Stomach smooth muscle (tissue), 2 donors: ENCODE data around the gene NIPA2.
A peak's percentile ranks its signal among the peaks of the same experiment; 100 is the strongest.
"Not testable (repeated sequence)": the region's sequence is repeated elsewhere in the genome, so short reads cannot be mapped to it uniquely, and the experiment has no call there.

Experiments
- H3K27ac ChIP-seq: one replicate; pipeline ENCODE4 v1.7.0; 2013; ENCODE audit warnings: mild to moderate bottlenecking, low read length, inconsistent platforms
- H3K27me3 ChIP-seq, 2 donors: one replicate each; pipeline ENCODE4 v1.7.0; 2013; ENCODE audit warnings: low read length in 2 of 2; ENCODE audit not compliant: insufficient read depth in 2 of 2, control insufficient read depth in 1 of 2
- H3K36me3 ChIP-seq, 2 donors: one replicate each; pipeline ENCODE4 v1.7.0; 2013; ENCODE audit warnings: low read length in 2 of 2; ENCODE audit not compliant: control insufficient read depth in 2 of 2, insufficient read depth in 2 of 2
- H3K4me1 ChIP-seq: one replicate; pipeline ENCODE4 v1.7.0; 2013; ENCODE audit warnings: low read length; ENCODE audit not compliant: control insufficient read depth, insufficient read depth
- H3K4me3 ChIP-seq, 2 donors: one replicate each; pipeline ENCODE4 v1.7.0; 2013; ENCODE audit warnings: low read length in 2 of 2
- H3K9ac ChIP-seq, 2 donors: one replicate each; pipeline ENCODE4 v1.7.0; 2013; ENCODE audit warnings: low read length in 2 of 2, mild to moderate bottlenecking in 1 of 2
- H3K9me3 ChIP-seq, 2 donors: one replicate each; pipeline ENCODE4 v1.7.0; 2013; ENCODE audit warnings: low read length in 2 of 2; ENCODE audit not compliant: control insufficient read depth in 2 of 2
- donor health status: healthy.
- donor health status: Pancreatic carcinoma.

The NIPA2 gene

DNA sequence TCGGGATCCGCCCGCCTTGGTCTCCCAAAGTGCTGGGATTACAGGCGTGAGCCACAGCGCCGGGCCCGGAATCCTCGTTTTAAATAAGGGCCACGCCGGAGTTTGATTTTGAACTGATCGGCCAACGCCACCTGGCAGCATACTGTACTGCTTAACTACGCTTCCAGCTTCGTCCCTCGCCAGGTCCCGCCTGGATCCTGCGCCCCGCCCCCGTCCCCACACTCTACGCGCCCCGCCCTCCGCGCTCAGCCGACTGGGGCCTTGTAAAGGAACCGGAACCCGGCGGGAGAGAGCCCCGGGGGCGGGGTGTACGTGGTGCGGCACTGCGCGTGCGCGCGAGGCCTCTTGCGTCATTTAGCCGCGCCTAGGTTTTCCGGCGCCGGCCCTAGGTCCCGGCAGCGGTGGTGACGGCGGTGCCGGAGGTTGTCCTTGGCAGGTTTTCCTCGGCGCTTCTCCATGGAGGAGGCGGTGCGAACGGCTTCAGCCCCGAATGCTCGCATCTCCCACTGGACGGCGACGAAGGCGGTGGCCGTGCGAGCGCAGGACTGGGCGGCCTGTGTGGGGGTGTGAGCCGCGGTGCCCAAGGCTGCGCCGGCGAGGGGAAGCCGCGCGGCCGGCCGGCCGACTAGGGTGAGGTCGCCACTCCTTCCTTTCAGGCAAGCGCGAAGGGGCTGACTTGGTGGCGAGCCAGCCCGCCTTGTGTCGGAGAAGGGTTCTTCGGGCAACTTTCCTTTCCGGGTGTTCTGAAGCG lies at the start of gene NIPA2:
NIPA2 (plus strand) TSS at position 375 of the 751 bp plus-strand sequence. CDS start 13,066 bp downstream, outside the sequence.
- Histone ChIP-seq H3K4me1 (peaks cover 6% of the 10 kb centered on the region), H3K9me3 (no peaks in the 10 kb centered on the region), H3K36me3 (peaks cover 0 to 3% of the 10 kb centered on the region in 2 donors), H3K27ac (peak within 1 kb of the TSS; percentile 95), H3K9ac (peak within 1 kb of the TSS; percentile 86 to 99), H3K27me3 (no peaks in the 10 kb centered on the region), H3K4me3 (peak within 1 kb of the TSS; percentile 93 to 97)

GRCh38 chr15:22794063-22794462 lies 44.4 kb upstream of the NIPA2 start:
- Histone ChIP-seq H3K4me1 (no peaks in the 10 kb centered on the region), H3K27me3 (no peaks in the 10 kb centered on the region), H3K27ac (no peak overlapping the region), H3K4me3 (no peak overlapping the region), H3K36me3 (peaks cover 0 to 2% of the 10 kb centered on the region in 2 donors), H3K9ac (no peak overlapping the region), H3K9me3 (no peaks in the 10 kb centered on the region)

GRCh38 chr15:22794621-22795167 lies 43.8 kb upstream of the NIPA2 start:
- Histone ChIP-seq H3K27me3 (no peaks in the 10 kb centered on the region), H3K4me3 (no peak overlapping the region), H3K9me3 (no peaks in the 10 kb centered on the region), H3K9ac (no peak overlapping the region), H3K36me3 (peaks cover 0 to 2% of the 10 kb centered on the region in 2 donors), H3K4me1 (no peaks in the 10 kb centered on the region), H3K27ac (no peak overlapping the region)

GRCh38 chr15:22795206-22796063 lies 43.0 kb upstream of the NIPA2 start:
- Histone ChIP-seq H3K9me3 (no peaks in the 10 kb centered on the region), H3K4me3 (no peak overlapping the region), H3K27ac (no peak overlapping the region)

DNA sequence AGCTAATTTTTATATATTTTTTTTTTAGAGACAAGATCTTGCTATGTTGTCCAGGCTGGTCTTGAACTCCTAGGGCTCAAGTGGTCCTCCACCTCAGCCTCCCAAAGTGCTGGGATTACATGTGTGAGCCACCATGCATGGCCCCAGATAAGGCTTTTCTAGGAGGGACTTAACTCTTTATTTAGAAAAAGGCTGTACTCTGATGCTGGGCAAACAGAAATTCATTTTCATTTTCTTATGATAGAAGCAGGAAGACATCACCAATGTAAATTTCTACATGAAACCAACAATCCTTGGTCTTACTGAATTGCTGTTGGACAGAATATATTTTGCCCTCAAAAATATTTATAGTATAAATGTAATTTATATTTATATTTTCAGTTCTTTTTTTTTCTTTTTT lies 42.4 kb upstream of the NIPA2 start:
- Histone ChIP-seq H3K36me3 (peaks cover 0 to 2% of the 10 kb centered on the region in 2 donors), H3K4me3 (no peak overlapping the region), H3K9ac (no peak overlapping the region), H3K9me3 (no peaks in the 10 kb centered on the region), H3K4me1 (no peaks in the 10 kb centered on the region), H3K27ac (no peak overlapping the region), H3K27me3 (no peaks in the 10 kb centered on the region)

More at GRCh38 chr15:22795206-22796063, 43.0 kb upstream of the NIPA2 start:
- H3K27me3 ChIP-seq = no peaks in the 10 kb centered on the region
- peaks cover 0 to 2% of the 10 kb centered on the region in 2 donors for H3K36me3 ChIP-seq
- no peak overlapping the region for H3K9ac ChIP-seq
- no peaks in the 10 kb centered on the region for H3K4me1 ChIP-seq

DNA sequence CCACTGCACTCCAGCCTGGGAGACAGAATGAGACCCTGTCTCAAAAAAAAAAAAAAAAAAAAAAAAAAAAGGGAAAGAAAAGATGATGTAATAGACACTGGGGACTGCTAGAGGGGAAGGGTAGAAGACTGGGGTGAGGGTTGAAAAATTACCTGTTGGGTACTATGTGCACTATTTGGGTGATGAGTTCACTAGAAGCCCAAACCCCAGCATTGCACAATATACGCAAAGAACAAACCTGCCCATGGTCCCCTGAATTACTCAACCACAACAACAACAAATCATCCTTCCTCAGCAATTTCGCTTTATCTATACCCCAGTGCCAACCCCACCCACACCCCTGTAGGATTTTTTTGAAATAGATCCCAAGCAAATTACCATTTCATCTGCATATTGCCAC lies 38.6 kb upstream of the NIPA2 start:
- H3K27me3 ChIP-seq = no peaks in the 10 kb centered on the region
- no peaks in the 10 kb centered on the region for H3K4me1 ChIP-seq
- no peaks in the 10 kb centered on the region for H3K9me3 ChIP-seq
- no peak overlapping the region for H3K4me3 ChIP-seq
- no peak overlapping the region for H3K27ac ChIP-seq
- no peak overlapping the region for H3K9ac ChIP-seq
- H3K36me3 ChIP-seq = no peaks in the 10 kb centered on the region

DNA sequence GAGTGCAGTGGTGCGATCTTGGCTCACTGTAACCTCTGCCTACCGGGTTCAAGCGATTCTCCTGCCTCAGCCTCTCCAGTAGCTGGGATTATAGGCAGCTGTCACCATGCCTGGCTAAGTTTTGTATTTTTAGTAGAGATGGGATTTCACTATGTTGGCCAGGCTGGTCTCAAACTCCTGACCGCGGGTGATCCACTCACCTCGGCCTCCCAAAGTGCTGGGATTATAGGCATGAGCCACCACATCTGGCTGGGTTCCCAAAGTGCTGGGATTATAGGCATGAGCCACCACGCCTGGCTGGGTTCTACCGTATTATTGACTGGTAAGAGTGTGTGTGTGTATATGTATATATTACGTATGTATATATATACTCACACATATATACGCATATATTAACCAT lies 35.5 kb upstream of the NIPA2 start:
- not testable (repeated sequence) for H3K4me1 ChIP-seq, H3K9ac ChIP-seq, H3K36me3 ChIP-seq, H3K4me3 ChIP-seq, H3K27me3 ChIP-seq, H3K27ac ChIP-seq, H3K9me3 ChIP-seq

GRCh38 chr15:22806156-22806555 lies 32.3 kb upstream of the NIPA2 start:
- H3K27me3 ChIP-seq = no peaks in the 10 kb centered on the region
- H3K9ac ChIP-seq = no peak overlapping the region
- no peaks in the 10 kb centered on the region for H3K4me1 ChIP-seq
- no peak overlapping the region for H3K4me3 ChIP-seq
- no peaks in the 10 kb centered on the region for H3K9me3 ChIP-seq
- H3K27ac ChIP-seq = no peak overlapping the region
- H3K36me3 ChIP-seq = no peaks in the 10 kb centered on the region

DNA sequence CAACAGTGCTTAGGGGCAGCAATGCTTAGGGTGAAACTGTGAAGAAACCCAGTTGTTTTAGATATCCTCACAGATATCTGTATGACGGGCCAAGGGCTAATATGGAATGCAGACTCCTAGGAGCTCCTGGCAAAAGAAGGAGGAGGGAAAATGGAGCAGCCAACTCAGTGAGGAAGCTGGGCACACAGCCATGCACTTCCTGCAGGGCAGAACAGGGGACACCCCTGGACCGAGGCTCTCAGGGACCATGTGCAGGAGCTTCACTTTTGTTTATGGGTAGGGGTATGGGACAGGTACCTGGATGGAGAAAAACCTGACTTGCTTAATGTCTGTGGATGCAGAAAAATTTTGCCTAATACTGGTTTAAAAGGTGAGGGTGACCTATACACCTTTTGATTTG lies 31.8 kb upstream of the NIPA2 start:
- H3K4me3 ChIP-seq = no peak overlapping the region
- no peaks in the 10 kb centered on the region for H3K36me3 ChIP-seq
- H3K27me3 ChIP-seq = no peaks in the 10 kb centered on the region
- H3K9me3 ChIP-seq = no peaks in the 10 kb centered on the region
- no peak overlapping the region for H3K9ac ChIP-seq
- H3K27ac ChIP-seq = no peak overlapping the region
- H3K4me1 ChIP-seq = no peaks in the 10 kb centered on the region

- H3K27me3 ChIP-seq, H3K9ac ChIP-seq, H3K4me1 ChIP-seq, H3K4me3 ChIP-seq, H3K27ac ChIP-seq, H3K9me3 ChIP-seq, H3K36me3 ChIP-seq: not testable (repeated sequence)
Measured at GRCh38 chr15:22807831-22808230, 30.6 kb upstream of the NIPA2 start.
